ENCODE data around the gene ARL4D. TPM values are rescaled to one million over a fixed set of nuclear protein-coding genes. Genes with fewer than 3 reads are reported as not detected.
"Not testable (repeated sequence)": the region's sequence is repeated elsewhere in the genome, so short reads cannot be mapped to it uniquely, and the experiment has no call there.

The ARL4D gene
- total RNA-seq, 2 donors from 2014 or later: 3.5 to 21.0 TPM

GRCh38 chr17:43371227-43371821 is 27.5 kb upstream of the ARL4D start:
- ATAC-seq (ENCODE audit: insufficient number of reproducible peaks, low FRiP score, low read depth) (no peak), DNase-seq (ENCODE audit: low spot score) (no peak)
- no peaks in the 10 kb centered on the region for H3K27me3 ChIP-seq (replicated peaks; ENCODE audit: insufficient read depth)
- H3K27ac ChIP-seq: no peak overlapping the region
- H3K4me1 ChIP-seq (ENCODE audit: control insufficient read depth in 1 of 2, low read depth in 2 of 2): peaks cover 14 to 22% of the 10 kb centered on the region in 2 donors
- TF ChIP-seq CTCF (IDR thresholded peaks at IDR 0.05): no peak
- H3K9me3 ChIP-seq: no peaks in the 10 kb centered on the region
- no peaks in the 10 kb centered on the region for H3K36me3 ChIP-seq
- H3K4me3 ChIP-seq: no peak overlapping the region

- Histone ChIP-seq H3K4me1 (ENCODE audit: control insufficient read depth in 1 of 2, low read depth in 2 of 2) (peaks cover 9 to 14% of the 10 kb centered on the region in 2 donors), H3K27me3 (replicated peaks; ENCODE audit: insufficient read depth) (no peaks in the 10 kb centered on the region), H3K27ac (no peak overlapping the region), H3K4me3 (no peak overlapping the region), H3K36me3 (no peaks in the 10 kb centered on the region), H3K9me3 (no peaks in the 10 kb centered on the region)
- no peak for TF ChIP-seq CTCF (IDR thresholded peaks at IDR 0.05)
- DNase-seq (ENCODE audit: low spot score) (no peak), ATAC-seq (ENCODE audit: insufficient number of reproducible peaks, low FRiP score, low read depth) (no peak)
Measured at GRCh38 chr17:43372273-43372911, 26.4 kb upstream of the ARL4D start.

GRCh38 chr17:43373356-43373755 is 25.4 kb upstream of the ARL4D start:
- no peaks in the 10 kb centered on the region for H3K36me3 ChIP-seq
- H3K27me3 ChIP-seq (replicated peaks; ENCODE audit: insufficient read depth): no peaks in the 10 kb centered on the region
- no peak overlapping the region for H3K4me3 ChIP-seq
- H3K9me3 ChIP-seq: no peaks in the 10 kb centered on the region
- H3K27ac ChIP-seq: no peak overlapping the region
- no peak for DNase-seq (ENCODE audit: low spot score)
- no peak for TF ChIP-seq CTCF (IDR thresholded peaks at IDR 0.05)
- peaks cover 6 to 11% of the 10 kb centered on the region in 2 donors for H3K4me1 ChIP-seq (ENCODE audit: control insufficient read depth in 1 of 2, low read depth in 2 of 2)
- no peak for ATAC-seq (ENCODE audit: insufficient number of reproducible peaks, low FRiP score, low read depth)

GRCh38 chr17:43375915-43376314 is 22.9 kb upstream of the ARL4D start:
- H3K36me3 ChIP-seq; H3K9me3 ChIP-seq; H3K27me3 ChIP-seq (replicated peaks; ENCODE audit: insufficient read depth); ATAC-seq (ENCODE audit: insufficient number of reproducible peaks, low FRiP score, low read depth); H3K4me3 ChIP-seq; H3K27ac ChIP-seq; DNase-seq (ENCODE audit: low spot score); H3K4me1 ChIP-seq (ENCODE audit: control insufficient read depth in 1 of 2, low read depth in 2 of 2): not testable (repeated sequence)

- ATAC-seq (ENCODE audit: insufficient number of reproducible peaks, low FRiP score, low read depth) (no peak), DNase-seq (ENCODE audit: low spot score) (no peak)
- Histone ChIP-seq H3K4me3 (no peak overlapping the region), H3K27me3 (replicated peaks; ENCODE audit: insufficient read depth) (no peaks in the 10 kb centered on the region), H3K9me3 (no peaks in the 10 kb centered on the region), H3K4me1 (ENCODE audit: control insufficient read depth in 1 of 2, low read depth in 2 of 2) (no peaks in the 10 kb centered on the region), H3K27ac (no peak overlapping the region), H3K36me3 (no peaks in the 10 kb centered on the region)
- TF ChIP-seq CTCF (IDR thresholded peaks at IDR 0.05): no peak
Measured at GRCh38 chr17:43377056-43377810, 21.6 kb upstream of the ARL4D start.
